Stimulated activated CD8-positive, alpha-beta memory T cell treated with anti-CD3 and anti-CD28 coated beads, Interleukin-12 subunit alpha, Interleukin-12 subunit beta, amount 100 ng/mL, for 24 hours (primary cell): ENCODE data around the gene CIAO3.
"Not testable (repeated sequence)": the region's sequence is repeated elsewhere in the genome, so short reads cannot be mapped to it uniquely, and the experiment has no call there.

Experiments used
- DNase-seq: peaks from one replicate; pipeline ENCODE4 v3.0.0-alpha.2; 2020; ENCODE audit errors: extremely low read depth

The CIAO3 gene

GRCh38 chr16:693364-693763 is 47.4 kb downstream of the CIAO3 start:
- DNase-seq: no peak

- no peak for DNase-seq
Measured at GRCh38 chr16:692356-693108, 48.3 kb downstream of the CIAO3 start.

- DNase-seq: not testable (repeated sequence)
Measured at GRCh38 chr16:691242-691641, 49.6 kb downstream of the CIAO3 start.

GRCh38 chr16:689175-689897 is 51.5 kb downstream of the CIAO3 start:
- no peak for DNase-seq

- no peak for DNase-seq
Measured at GRCh38 chr16:687499-687898, 53.3 kb downstream of the CIAO3 start.

GRCh38 chr16:686459-687260 is 54.1 kb downstream of the CIAO3 start:
- no peak for DNase-seq

GRCh38 chr16:685967-686366 is 54.8 kb downstream of the CIAO3 start:
- DNase-seq: no peak

- no peak for DNase-seq
Measured at GRCh38 chr16:684961-685696, 55.7 kb downstream of the CIAO3 start.

- DNase-seq: peak; percentile 97
Measured at GRCh38 chr16:684071-684794, 56.6 kb downstream of the CIAO3 start, which contains the start of gene JMJD8. Gene JMJD8, minus strand, starts transcription at chr16:684334. Its CDS starts 15 bp downstream, at chr16:684319.

GRCh38 chr16:683396-684070 is 57.3 kb downstream of the CIAO3 start:
- DNase-seq: no peak

- no peak for DNase-seq
Measured at GRCh38 chr16:682493-683395, 58.1 kb downstream of the CIAO3 start.

- DNase-seq: no peak
Measured at GRCh38 chr16:681746-682427, 58.9 kb downstream of the CIAO3 start.

- no peak for DNase-seq
Measured at GRCh38 chr16:680967-681745, 59.6 kb downstream of the CIAO3 start.

GRCh38 chr16:680625-680945 is 60.2 kb downstream of the CIAO3 start:
- no peak for DNase-seq

GRCh38 chr16:679814-680624 is 60.8 kb downstream of the CIAO3 start, which contains the start of gene STUB1:
Gene STUB1, plus strand, starts transcription at chr16:680410. Its CDS starts 116 bp downstream, at chr16:680526.
- peak; percentile 83 for DNase-seq
